Right hindlimb (tissue), 1 donor: ENCODE results near the gene RNF214.
"Not testable (repeated sequence)": the region's sequence is repeated elsewhere in the genome, so short reads cannot be mapped to it uniquely, and the experiment has no call there.

Experiments
- DNase-seq: peaks from one replicate; pipeline ENCODE4 v3.0.0-alpha.2; 2018

Gene RNF214

GRCh38 chr11:117318738-117319137, 86.3 kb downstream of the RNF214 start:
- no peak for DNase-seq

GRCh38 chr11:117319214-117319840, 86.9 kb downstream of the RNF214 start:
- DNase-seq: no peak

- DNase-seq: not testable (repeated sequence)
Observed at GRCh38 chr11:117327255-117327566, 94.7 kb downstream of the RNF214 start.

- peak; percentile 98 for DNase-seq
Observed at GRCh38 chr11:117327567-117328374, 95.3 kb downstream of the RNF214 start, which contains the start of gene CEP164. CEP164 (plus strand) TSS chr11:117327854; CDS start chr11:117338587, 10,733 bp downstream.

GRCh38 chr11:117328375-117329010, 96.0 kb downstream of the RNF214 start:
- no peak for DNase-seq

- DNase-seq: no peak
Observed at GRCh38 chr11:117332843-117333242, 100.4 kb downstream of the RNF214 start.

- no peak for DNase-seq
Observed at GRCh38 chr11:117333917-117334316, 101.4 kb downstream of the RNF214 start.

GRCh38 chr11:117334896-117335295, 102.4 kb downstream of the RNF214 start:
- no peak for DNase-seq

GRCh38 chr11:117335399-117335798, 102.9 kb downstream of the RNF214 start:
- DNase-seq: no peak
